Effector memory CD4-positive, alpha-beta T cell (primary cell): Measurements from ENCODE around the gene ANO6.

ENCODE experiments used
- DNase-seq, 3 donors: peaks; one replicate each; pipeline ENCODE4 v3.0.0-alpha.2; 2020
- H3K27ac ChIP-seq: 2 replicates; pipeline ENCODE4 v1.7.0; 2013; ENCODE audit warnings: mild to moderate bottlenecking, low read length, moderate library complexity; ENCODE audit not compliant: insufficient read depth, poor library complexity, severe bottlenecking
- H3K27me3 ChIP-seq: replicated peaks from 2 replicates; pipeline ENCODE4 v1.7.0; 2013; ENCODE audit warnings: mild to moderate bottlenecking, low read length; ENCODE audit not compliant: insufficient read depth, control insufficient read depth, poor library complexity, severe bottlenecking
- H3K36me3 ChIP-seq: 2 replicates; pipeline ENCODE4 v1.7.0; 2013; ENCODE audit warnings: mild to moderate bottlenecking, low read length, moderate library complexity; ENCODE audit not compliant: control insufficient read depth, insufficient read depth
- H3K4me1 ChIP-seq: 2 replicates; pipeline ENCODE4 v1.7.0; 2013; ENCODE audit warnings: low read length, mild to moderate bottlenecking; ENCODE audit not compliant: control insufficient read depth, insufficient read depth, poor library complexity, severe bottlenecking
- H3K4me3 ChIP-seq: 2 replicates; pipeline ENCODE4 v1.7.0; 2013; ENCODE audit warnings: low read length, low read depth, mild to moderate bottlenecking; ENCODE audit not compliant: insufficient read depth, poor library complexity, severe bottlenecking
- H3K9me3 ChIP-seq: 2 replicates; pipeline ENCODE4 v1.7.0; 2013; ENCODE audit warnings: mild to moderate bottlenecking, low read length, moderate library complexity; ENCODE audit not compliant: control insufficient read depth

The ANO6 gene

DNA sequence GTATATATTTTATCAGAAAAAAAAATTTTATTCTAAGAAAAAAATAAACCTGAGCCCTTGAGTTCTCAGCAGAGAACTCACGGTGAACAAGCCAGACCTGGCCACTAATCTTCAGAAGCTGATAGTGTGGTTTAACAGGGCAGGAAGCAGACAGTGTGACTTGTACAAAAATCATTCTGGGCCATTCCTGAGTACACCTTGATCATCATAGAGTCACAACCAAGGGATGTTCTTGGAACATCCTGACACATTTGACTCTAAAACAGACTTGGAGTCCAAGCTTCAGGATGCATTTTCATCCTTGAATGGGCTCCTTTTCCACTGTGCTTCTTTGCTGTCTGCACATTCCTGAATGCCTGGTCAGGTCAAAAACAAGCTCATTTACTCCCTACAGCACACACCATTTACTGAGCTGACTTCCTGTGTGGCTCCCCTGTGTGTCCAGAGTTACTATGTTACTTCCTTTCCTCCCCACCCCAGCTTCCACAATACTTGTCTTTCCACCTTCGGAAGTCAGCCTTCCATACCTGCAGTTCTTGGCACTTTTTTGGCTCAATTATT is 112.0 kb downstream of the ANO6 start:
- Histone ChIP-seq H3K4me3 (no peak overlapping the region), H3K27ac (no peak overlapping the region), H3K36me3 (peaks cover 10% of the 10 kb centered on the region), H3K4me1 (no peaks in the 10 kb centered on the region), H3K9me3 (no peaks in the 10 kb centered on the region), H3K27me3 (no peaks in the 10 kb centered on the region)
- DNase-seq, result no peak

DNA sequence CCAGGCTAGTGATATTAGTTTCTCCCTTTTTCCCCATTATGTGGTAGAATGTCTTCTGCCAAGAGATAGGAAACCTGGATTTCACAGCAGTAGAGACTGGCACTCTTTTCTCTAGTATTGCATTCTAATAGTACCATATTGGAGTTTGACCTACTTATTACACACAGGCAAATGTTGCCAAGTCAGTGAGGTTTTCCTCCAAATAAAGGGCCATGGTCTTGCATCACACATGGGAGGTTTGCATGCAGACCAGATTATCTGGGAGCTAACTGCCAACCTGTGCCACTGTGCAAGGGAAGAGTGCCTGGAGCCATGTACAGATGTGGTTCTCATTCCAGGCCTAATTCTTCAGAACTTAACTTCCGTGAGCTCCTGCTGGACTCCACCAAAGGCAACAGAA is 113.3 kb downstream of the ANO6 start:
- H3K27ac ChIP-seq, result no peak overlapping the region
- no peaks in the 10 kb centered on the region for H3K9me3 ChIP-seq
- no peaks in the 10 kb centered on the region for H3K4me1 ChIP-seq
- no peak for DNase-seq
- H3K4me3 ChIP-seq, result no peak overlapping the region
- peaks cover 10% of the 10 kb centered on the region for H3K36me3 ChIP-seq
- H3K27me3 ChIP-seq, result no peaks in the 10 kb centered on the region

DNA sequence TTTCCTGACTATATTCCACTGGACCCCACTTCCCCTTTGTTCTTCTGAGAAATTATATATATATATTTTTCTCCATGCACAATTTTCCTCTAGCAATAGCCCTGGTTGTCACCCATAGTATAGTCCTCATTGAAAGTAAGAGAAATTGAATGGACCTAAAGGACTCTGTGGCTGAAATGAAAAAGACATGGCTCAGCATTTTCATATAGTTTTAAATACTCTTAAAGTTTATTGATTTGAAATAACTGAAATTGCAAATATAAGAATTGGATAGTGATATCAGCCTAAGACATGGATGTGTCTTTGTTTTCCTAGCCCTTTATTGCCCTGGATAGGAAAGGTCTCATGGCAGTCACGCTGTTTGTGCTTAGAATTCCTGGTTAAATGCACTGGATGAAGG is 113.8 kb downstream of the ANO6 start:
- H3K4me3 ChIP-seq, result no peak overlapping the region
- H3K4me1 ChIP-seq, result no peaks in the 10 kb centered on the region
- no peaks in the 10 kb centered on the region for H3K27me3 ChIP-seq
- no peaks in the 10 kb centered on the region for H3K9me3 ChIP-seq
- peaks cover 10% of the 10 kb centered on the region for H3K36me3 ChIP-seq
- DNase-seq, result no peak
- H3K27ac ChIP-seq, result no peak overlapping the region

DNA sequence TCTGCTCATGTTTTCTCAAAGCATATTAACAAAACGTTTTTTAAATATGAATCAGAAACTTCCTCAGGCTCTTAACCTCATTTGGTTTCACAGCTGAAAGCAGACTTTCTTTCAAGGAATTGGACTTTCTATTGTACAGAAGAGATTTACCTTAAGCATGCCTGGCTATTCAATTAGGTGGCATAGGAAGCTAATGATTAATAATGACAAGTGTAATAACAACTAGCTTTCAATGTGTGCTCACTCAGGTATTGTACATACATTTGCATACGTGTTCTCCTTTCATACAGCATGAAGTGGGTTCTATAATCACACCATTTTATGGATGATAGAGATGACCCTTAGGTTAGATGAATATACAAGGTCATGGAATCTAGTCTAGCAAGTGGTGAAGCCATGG is 115.7 kb downstream of the ANO6 start:
- Histone ChIP-seq H3K27ac (no peak overlapping the region), H3K4me1 (no peaks in the 10 kb centered on the region), H3K9me3 (no peaks in the 10 kb centered on the region), H3K4me3 (no peak overlapping the region), H3K27me3 (no peaks in the 10 kb centered on the region), H3K36me3 (peaks cover 10% of the 10 kb centered on the region)
- DNase-seq, result no peak

DNA sequence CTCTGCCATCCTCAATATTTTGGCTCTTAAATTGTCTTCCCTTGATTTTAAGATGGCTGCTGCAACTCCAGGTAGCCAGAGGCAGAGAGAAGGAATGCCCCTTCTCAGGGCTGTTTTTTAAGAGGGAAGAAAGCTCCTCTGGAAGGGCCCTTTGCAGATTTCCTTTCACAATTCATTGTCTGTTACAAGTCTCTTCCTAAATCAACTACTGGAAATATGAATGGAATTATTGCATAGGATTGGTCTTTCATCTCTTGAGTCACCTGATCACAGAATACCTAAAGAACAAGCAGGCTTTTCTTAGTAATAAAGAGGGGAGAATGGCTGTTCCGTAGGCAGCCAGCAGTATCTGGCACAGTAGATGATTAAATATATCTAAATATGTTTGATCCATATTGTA is 118.5 kb downstream of the ANO6 start:
- H3K36me3 ChIP-seq, result peaks cover 14% of the 10 kb centered on the region
- H3K27me3 ChIP-seq, result no peaks in the 10 kb centered on the region
- no peak for DNase-seq
- no peaks in the 10 kb centered on the region for H3K9me3 ChIP-seq
- no peak overlapping the region for H3K27ac ChIP-seq
- H3K4me1 ChIP-seq, result no peaks in the 10 kb centered on the region
- H3K4me3 ChIP-seq, result no peak overlapping the region

DNA sequence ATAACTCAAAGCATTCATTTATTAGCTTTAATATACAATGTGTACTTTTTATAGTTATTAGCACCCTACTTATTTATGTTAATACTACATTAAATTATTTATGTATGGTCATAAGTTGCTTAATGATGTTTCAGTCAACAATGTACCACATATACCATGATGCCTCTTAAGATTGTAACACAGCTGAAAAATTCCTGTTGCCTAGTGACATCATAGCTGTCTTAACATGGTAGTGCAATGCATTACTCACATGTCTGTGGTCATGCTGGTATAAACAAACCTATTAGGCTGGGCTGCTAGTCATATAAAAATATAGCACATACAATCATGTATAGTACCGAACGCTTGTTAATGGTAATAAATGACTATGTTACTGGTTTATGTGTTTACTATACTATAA is 120.4 kb downstream of the ANO6 start:
- H3K4me3 ChIP-seq, result no peak overlapping the region
- no peak overlapping the region for H3K27ac ChIP-seq
- H3K9me3 ChIP-seq, result no peaks in the 10 kb centered on the region
- H3K36me3 ChIP-seq, result peaks cover 14% of the 10 kb centered on the region
- H3K27me3 ChIP-seq, result no peaks in the 10 kb centered on the region
- no peaks in the 10 kb centered on the region for H3K4me1 ChIP-seq
- no peak for DNase-seq

DNA sequence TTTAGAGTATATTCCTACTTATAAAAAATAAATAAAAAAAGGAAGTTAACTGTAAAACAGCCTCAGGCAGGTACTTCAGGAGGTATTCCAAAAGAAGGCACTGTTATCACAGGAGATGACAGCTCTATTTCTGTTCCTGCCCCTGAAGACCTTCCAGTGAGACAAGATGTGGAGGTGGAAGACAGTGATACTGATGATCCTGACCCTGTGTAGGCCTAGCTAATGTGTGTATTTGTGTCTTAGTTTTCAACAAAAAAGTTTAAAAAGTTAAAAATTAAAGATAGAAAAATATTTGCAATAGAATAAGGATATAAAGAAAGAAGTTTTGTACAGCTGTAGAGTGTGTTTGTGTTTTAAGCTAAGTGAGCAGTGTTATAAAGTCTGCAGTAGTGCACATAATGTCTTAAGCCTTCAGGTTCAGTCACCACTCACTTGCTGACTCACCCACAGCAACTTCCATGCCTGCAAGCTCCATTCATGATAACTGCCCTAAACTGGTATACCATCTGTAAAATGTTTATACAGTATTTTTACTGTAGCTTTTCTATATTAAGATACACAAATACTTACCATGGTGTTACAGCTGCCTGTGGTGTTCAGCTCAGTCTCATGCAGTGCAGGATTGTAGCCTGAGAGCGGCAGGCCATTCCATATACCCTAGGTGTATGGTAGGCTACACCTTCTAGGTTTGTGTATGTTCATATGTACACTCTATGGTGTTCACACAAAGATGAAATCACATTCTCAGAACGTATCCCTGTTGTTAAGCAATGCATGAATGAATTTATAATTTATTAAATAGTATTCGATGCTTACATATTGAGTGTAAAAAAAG is 121.1 kb downstream of the ANO6 start:
- Histone ChIP-seq H3K4me3 (no peak overlapping the region), H3K4me1 (no peaks in the 10 kb centered on the region), H3K27me3 (no peaks in the 10 kb centered on the region), H3K27ac (no peak overlapping the region), H3K9me3 (no peaks in the 10 kb centered on the region), H3K36me3 (peaks cover 10% of the 10 kb centered on the region)
- DNase-seq, result no peak

DNA sequence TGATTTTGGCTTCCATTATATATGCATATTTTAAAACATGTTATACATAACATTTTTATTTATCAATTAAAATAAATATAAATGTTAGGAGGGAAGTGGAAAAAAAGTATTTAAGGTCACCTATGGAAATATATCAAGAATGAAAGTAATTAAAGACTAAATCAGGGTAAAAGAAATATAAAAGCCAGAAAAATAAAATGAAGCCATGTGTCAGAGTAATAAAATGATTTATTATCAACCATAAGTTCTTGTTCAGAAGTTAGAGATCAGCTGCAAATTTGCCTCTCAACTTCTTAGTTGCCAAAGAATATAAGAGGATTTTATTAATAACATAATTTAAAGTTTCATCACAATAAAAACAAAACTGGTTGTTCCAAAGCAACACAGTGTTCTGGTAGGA is 121.9 kb downstream of the ANO6 start:
- H3K36me3 ChIP-seq, result peaks cover 3% of the 10 kb centered on the region
- H3K9me3 ChIP-seq, result no peaks in the 10 kb centered on the region
- no peak overlapping the region for H3K4me3 ChIP-seq
- H3K27ac ChIP-seq, result no peak overlapping the region
- H3K27me3 ChIP-seq, result no peaks in the 10 kb centered on the region
- no peaks in the 10 kb centered on the region for H3K4me1 ChIP-seq
- no peak for DNase-seq

DNA sequence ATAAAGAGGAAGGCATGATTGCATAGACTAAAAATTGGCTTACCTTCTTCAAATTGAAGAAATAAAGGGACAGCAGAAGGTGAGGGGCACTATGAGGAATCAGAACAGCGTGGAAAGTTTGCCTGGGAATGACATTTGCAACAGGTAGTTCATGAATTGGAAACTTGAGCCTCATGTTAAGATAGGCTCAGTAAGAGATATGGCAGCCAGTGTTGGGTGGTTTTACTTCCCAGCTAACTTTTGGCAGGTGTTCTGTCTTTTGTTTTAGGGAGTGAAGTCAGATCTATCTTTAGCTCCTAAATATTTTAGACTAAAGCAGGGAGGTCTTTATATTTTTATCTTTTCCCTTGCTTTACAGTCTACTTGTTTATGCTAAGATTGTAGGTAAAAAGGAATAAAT is 122.4 kb downstream of the ANO6 start:
- DNase-seq, result no peak
- no peak overlapping the region for H3K27ac ChIP-seq
- H3K4me3 ChIP-seq, result no peak overlapping the region
- no peaks in the 10 kb centered on the region for H3K27me3 ChIP-seq
- H3K4me1 ChIP-seq, result no peaks in the 10 kb centered on the region
- peaks cover 3% of the 10 kb centered on the region for H3K36me3 ChIP-seq
- H3K9me3 ChIP-seq, result no peaks in the 10 kb centered on the region

DNA sequence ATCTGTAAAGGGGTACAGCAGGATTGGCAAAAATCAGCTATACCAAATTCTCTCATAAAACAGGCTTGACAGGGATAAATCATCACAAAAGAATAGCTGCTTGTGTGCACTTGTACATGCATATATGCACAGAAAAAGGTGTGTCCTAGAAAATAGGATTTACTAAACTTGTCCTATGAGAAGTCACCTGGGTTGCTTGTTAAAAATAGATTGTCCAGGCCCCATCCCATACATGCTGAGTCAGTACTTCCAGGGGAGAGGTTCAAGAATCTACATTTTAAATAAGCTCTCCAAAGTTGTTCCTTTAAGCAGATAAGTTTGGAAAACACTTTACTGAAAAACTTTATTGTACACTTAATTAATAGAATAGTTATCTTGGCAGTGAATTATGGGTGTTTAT is 123.1 kb downstream of the ANO6 start:
- H3K9me3 ChIP-seq, result no peaks in the 10 kb centered on the region
- H3K36me3 ChIP-seq, result peaks cover 3% of the 10 kb centered on the region
- no peak for DNase-seq
- H3K27me3 ChIP-seq, result no peaks in the 10 kb centered on the region
- no peaks in the 10 kb centered on the region for H3K4me1 ChIP-seq
- no peak overlapping the region for H3K4me3 ChIP-seq
- no peak overlapping the region for H3K27ac ChIP-seq
